Kidney (tissue), 14 donors: ENCODE data around the gene PXDC1. TPM values are rescaled to one million over a fixed set of nuclear protein-coding genes. Genes with fewer than 3 reads are reported as not detected.

Source experiments
- DNase-seq, 5 donors: peaks; one replicate each; pipeline ENCODE4 v3.0.0-alpha.2; 2013 to 2020
- FAIRE-seq: peaks from 2 replicates; lab custom pipeline; 2012; peaks lifted over from hg19 to GRCh38; lab: Jason Lieb, UNC
- H3K27ac ChIP-seq, 2 donors: one replicate each; pipeline ENCODE4 v1.7.0; 2013; ENCODE audit warnings: low read depth in 2 of 2, low read length in 2 of 2, inconsistent platforms in 1 of 2
- H3K27me3 ChIP-seq: one replicate; pipeline ENCODE4 v1.7.1; 2013; ENCODE audit warnings: low read length, inconsistent platforms; ENCODE audit not compliant: control insufficient read depth, insufficient read depth
- H3K36me3 ChIP-seq, 3 donors: one replicate each; pipeline versions ENCODE4 v1.7.0 to v1.7.1; 2013; ENCODE audit warnings: low read length in 3 of 3, control low read depth in 1 of 3, inconsistent platforms in 1 of 3; ENCODE audit not compliant: insufficient read depth in 3 of 3, control insufficient read depth in 2 of 3
- H3K4me1 ChIP-seq, 3 donors: one replicate each; pipeline versions ENCODE4 v1.7.0 to v1.7.1; 2013; ENCODE audit warnings: low read length in 3 of 3, inconsistent platforms in 1 of 3, low read depth in 1 of 3; ENCODE audit not compliant: control insufficient read depth in 2 of 3, insufficient read depth in 2 of 3
- H3K4me3 ChIP-seq, 3 donors: one replicate each; pipeline versions ENCODE4 v1.7.0 to v1.8.1; 2013; ENCODE audit warnings: low read length in 3 of 3, control low read depth in 1 of 3, inconsistent platforms in 1 of 3
- H3K9ac ChIP-seq, 3 donors: one replicate each; pipeline versions ENCODE4 v1.7.0 to v1.7.1; 2013; ENCODE audit warnings: low read length in 3 of 3, control low read depth in 1 of 3, inconsistent platforms in 1 of 3
- H3K9me3 ChIP-seq, 3 donors: one replicate each; pipeline versions ENCODE4 v1.7.0 to v1.7.1; 2013; ENCODE audit warnings: low read length in 3 of 3, control low read depth in 1 of 3, inconsistent platforms in 1 of 3; ENCODE audit not compliant: control insufficient read depth in 2 of 3, insufficient read depth in 1 of 3
- CTCF ChIP-seq: IDR thresholded peaks from 3 replicates; pipeline ENCODE4 v1.5.1; 2012; ENCODE audit warnings: mild to moderate bottlenecking, moderate library complexity, borderline replicate concordance; ENCODE audit not compliant: insufficient read depth; ENCODE audit errors: extremely low read depth
- intact Hi-C: fragments of 100-400 bp; cut with DNase I; formaldehyde crosslinking; loops from one replicate; pipeline ENCODE4 v1.11.1; 2022
- polyA plus RNA-seq: library from polyadenylated mRNA; stranded (reverse); fragments of 350-450 nt; fragmentation: Illumina TruSeq; extraction: RNeasy Lipid Tissue Mini Kit (QIAGEN cat#74804); gene quantifications from one replicate; pipeline ENCODE4 v1.2.3, GENCODE V29; 2014; ENCODE audit warnings: low read depth, low replicate concordance; ENCODE audit not compliant: insufficient read depth
- total RNA-seq: library from RNA; stranded (reverse); fragmentation: NEBNext Ultra II Directional; extraction: Animal tissue kit (Norgen Biotek cat#: 25700); gene quantifications from one replicate; pipeline ENCODE4 v1.2.1, GENCODE V29; 2021
- donor health status: control.
- donor health status: control.
- donor health status: control.
- donor health status: control.
- donor health status: control.
- donor health status: DM: yes; HTN: yes; CAD: no.
- donor health status: Normal renal cell carcinoma (clear cell type).

Gene PXDC1
- total and polyA plus RNA-seq, 2 donors from 2014 or later, result 28.9 to 35.0 TPM

- Histone ChIP-seq H3K27ac (peak overlapping the region; percentile 62 to 73), H3K4me3 (no peak overlapping the region), H3K27me3 (no peaks in the 10 kb centered on the region), H3K9ac (no peak overlapping the region), H3K4me1 (peaks cover 3 to 36% (median 13%) of the 10 kb centered on the region in 3 donors), H3K9me3 (no peaks in the 10 kb centered on the region), H3K36me3 (no peaks in the 10 kb centered on the region)
- intact Hi-C loops, result no loop called here
- no peak for DNase-seq
- FAIRE-seq, result no peak
- no peak for TF ChIP-seq CTCF
These were observed 45.2 kb upstream of the PXDC1 start for GRCh38 chr6:3796719-3797041.

GRCh38 chr6:3795836-3796718 is 44.6 kb upstream of the PXDC1 start:
- TF ChIP-seq CTCF, result no peak
- Histone ChIP-seq H3K27me3 (no peaks in the 10 kb centered on the region), H3K9ac (no peak overlapping the region), H3K9me3 (no peaks in the 10 kb centered on the region), H3K4me3 (no peak overlapping the region), H3K4me1 (peaks cover 3 to 36% (median 13%) of the 10 kb centered on the region in 3 donors), H3K27ac (peak overlapping the region; percentile 62 to 73), H3K36me3 (no peaks in the 10 kb centered on the region)
- FAIRE-seq (no peak), DNase-seq (peak in 1 of 5 donors; percentile 71)
- intact Hi-C loops, result no loop called here

GRCh38 chr6:3794092-3794491 is 42.6 kb upstream of the PXDC1 start:
- Histone ChIP-seq H3K27me3 (no peaks in the 10 kb centered on the region), H3K4me3 (no peak overlapping the region), H3K36me3 (no peaks in the 10 kb centered on the region), H3K9me3 (no peaks in the 10 kb centered on the region), H3K9ac (no peak overlapping the region), H3K27ac (no peak overlapping the region), H3K4me1 (peaks cover 3 to 39% (median 10%) of the 10 kb centered on the region in 3 donors)
- DNase-seq, result no peak
- FAIRE-seq, result no peak
- intact Hi-C loops, result no loop called here
- no peak for TF ChIP-seq CTCF
